Sigmoid colon (tissue), 4 donors: Measurements from ENCODE around the gene GPR61.

Experiments
- CTCF ChIP-seq, 4 experiments: fragments of 450-650 bp in 3 of 4; fragments of 200-600 bp in 1 of 4; IDR thresholded peaks; one replicate each; pipeline ENCODE4 v1.5.1; 2016 to 2019; ENCODE audit warnings: antibody characterized with exemption in 4 of 4, mild to moderate bottlenecking in 3 of 4, moderate library complexity in 2 of 4
- EP300 ChIP-seq, 4 donors: sonication (generic); formaldehyde crosslinking; IDR thresholded peaks; one replicate each; pipeline ENCODE4 v1.6.1; 2017; ENCODE audit warnings: antibody characterized with exemption in 4 of 4
- POLR2A ChIP-seq, 2 donors: fragments of 450-650 bp; IDR thresholded peaks; one replicate each; pipeline ENCODE4 v1.6.1; 2016; ENCODE audit warnings: antibody characterized with exemption in 2 of 2, mild to moderate bottlenecking in 2 of 2, moderate library complexity in 2 of 2

GRCh38 chr1:109546311-109547109, 6.8 kb downstream of the GPR61 start:
- TF ChIP-seq CTCF (IDR thresholded peaks at IDR 0.05), result peak; percentile 80 to 94 (median 88)
- TF ChIP-seq EP300 (IDR thresholded peaks at IDR 0.05), result no peak
- TF ChIP-seq POLR2A (IDR thresholded peaks at IDR 0.05), result no peak
